AG09319 (cell line): ENCODE measurements around the gene ARFGAP3.

Source experiments
- DNase-seq: peaks from one replicate; pipeline ENCODE4 v3.0.0-alpha.2; 2010; ENCODE audit warnings: low read depth; ENCODE audit errors: extremely low read depth
- CTCF ChIP-seq: IDR thresholded peaks from 2 replicates; pipeline ENCODE4 v1.5.1; 2011; ENCODE audit warnings: low read depth, mild to moderate bottlenecking, inconsistent platforms, low read length, moderate library complexity

ARFGAP3 gene

GRCh38 chr22:42883121-42883520, 26.0 kb upstream of the ARFGAP3 start:
- DNase-seq, result no peak
- no peak for TF ChIP-seq CTCF

DNA sequence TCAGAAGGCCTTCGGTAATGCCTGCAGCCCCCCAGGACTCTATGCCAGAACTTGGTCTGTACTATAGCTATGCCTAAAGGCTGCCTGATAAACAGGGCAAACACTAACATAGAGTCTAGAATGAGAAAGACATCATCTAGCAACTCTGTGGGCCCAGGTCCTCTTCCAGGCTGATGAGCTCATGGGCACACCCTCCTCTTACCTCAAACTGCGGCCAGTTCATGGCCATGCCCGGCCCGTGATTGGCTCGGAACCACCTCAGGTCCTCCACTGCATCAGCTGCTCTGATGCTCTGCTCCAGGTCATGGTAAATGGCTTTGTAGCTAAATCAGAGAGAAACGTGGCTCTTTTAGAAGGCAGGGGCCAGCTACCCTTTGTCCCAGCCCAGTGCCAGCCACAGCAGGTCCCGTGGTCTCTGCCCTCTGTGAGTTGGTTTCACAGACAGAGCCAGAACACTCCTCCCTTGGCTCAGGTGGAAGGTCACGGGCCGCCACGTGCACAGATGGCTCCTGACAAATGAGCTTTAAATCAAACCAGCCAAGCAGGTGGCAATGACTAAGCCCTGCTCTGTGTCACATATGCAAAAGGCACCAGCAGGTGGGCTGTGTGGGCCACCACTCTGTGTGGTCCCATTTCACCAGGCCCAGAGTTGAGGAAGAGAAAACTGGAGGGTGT, 25.0 kb upstream of the ARFGAP3 start:
- DNase-seq, result no peak
- TF ChIP-seq CTCF, result no peak

DNA sequence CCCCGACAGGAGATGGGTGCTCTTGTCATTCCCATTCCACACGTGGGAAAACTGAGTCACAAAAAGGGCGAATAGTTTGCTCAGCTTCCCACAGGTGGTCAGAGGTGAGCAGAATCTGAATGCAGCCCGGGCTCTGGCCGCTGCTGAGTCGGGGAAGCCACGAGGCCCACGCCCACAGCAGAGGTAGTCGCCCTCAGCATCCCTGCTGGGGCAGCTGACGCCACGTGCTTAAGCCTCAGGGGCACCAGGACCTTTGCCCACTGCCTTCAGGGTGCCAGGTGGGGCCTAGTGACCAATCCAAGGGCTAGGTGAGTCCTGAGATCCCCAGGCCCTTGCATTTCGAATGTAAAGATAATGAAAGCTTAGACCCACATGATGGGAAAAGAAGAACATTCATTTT, 24.2 kb upstream of the ARFGAP3 start:
- no peak for DNase-seq
- no peak for TF ChIP-seq CTCF

DNA sequence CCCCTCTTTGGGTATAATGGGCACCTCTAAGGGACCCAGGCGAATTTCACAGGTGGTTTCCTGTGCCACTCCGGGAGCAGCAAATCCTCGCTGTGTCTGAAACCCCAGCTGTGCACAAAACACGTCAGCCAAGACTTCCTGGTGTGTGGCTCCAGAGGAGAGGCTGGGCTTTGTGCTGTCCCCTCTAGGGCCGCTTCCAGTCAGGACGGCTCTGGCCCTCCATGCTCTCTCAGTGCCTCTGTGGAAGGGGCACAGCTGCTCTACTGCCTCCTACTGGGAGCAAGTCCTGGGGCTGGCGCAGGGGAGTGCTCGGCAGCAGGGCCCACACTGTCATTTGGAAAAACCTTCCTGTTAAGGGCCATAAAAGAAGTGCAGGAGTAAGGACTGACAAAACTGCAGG, 23.7 kb upstream of the ARFGAP3 start:
- peak; percentile 14 for TF ChIP-seq CTCF
- DNase-seq, result no peak

GRCh38 chr22:42879371-42880021, 22.4 kb upstream of the ARFGAP3 start:
- DNase-seq, result no peak
- TF ChIP-seq CTCF, result no peak

DNA sequence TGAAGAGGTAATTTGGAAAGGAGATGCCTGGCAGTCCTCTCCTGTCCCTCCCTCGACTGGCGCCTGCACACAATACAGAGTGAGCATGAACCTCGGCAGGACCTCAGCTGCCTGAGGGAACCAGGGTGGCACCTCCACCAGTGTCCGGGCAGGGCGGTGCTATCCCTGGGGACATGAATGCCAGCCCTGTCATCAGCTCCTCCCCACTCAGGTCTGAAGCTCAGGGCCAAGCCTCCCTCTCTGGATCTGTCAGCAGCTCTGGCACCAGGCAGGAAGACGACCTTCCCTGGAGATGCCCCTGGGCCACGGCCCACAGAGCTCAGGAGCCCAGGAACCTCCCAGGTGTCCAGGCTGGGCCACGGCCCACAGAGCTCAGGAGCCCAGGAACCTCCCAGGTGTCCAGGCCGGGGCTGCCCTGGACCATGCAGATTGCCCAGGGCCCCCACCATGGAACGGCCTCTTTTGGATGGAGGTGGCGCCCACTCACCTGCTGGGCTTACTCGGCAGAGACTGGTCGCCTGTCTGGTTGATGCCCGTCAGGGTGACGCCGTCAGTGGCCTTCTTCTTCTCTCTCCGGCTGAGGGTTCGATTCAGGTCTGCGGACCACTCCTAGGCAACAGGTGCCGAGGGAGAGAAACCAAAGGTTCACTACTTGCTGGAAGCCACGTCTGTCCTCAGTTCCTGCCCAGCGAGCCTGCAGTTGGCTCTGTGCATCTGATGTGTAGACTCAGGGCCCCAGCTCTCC, 21.7 kb upstream of the ARFGAP3 start:
- no peak for DNase-seq
- no peak for TF ChIP-seq CTCF

DNA sequence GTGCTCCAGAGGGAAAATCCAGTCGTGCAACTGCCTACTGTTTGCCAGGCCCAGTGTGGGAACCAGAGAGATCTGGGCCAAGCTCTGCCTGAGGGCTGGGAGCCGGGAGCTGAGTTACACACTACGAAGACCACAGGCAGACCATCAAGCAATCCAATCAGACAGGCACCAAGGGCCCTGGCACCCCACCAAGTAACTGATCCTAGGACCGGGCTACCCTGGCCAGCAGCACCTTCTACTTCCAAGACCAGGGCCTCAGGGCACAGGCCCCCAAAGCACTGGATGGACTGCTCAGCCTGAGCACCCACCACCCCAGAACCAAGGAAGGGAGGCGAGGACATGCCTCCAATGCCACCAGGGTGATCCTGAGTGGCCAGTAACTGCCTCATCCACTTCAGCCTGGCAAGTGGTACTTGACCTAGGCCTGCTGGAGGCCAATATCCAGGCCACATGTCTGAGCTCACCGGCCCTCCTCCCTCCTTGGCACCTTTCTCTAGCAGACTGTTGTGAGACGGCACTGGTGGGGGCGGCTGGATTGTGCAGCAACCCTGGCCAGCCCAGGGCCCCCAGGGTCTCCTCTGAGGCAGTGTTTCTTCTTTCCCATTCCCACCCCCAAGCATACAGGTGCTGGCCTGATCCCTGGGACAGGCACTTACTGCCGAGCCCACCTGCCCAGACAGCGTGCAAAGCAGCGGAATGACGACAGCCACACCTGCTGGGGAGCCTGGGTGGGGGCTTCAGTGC, 20.7 kb upstream of the ARFGAP3 start:
- no peak for TF ChIP-seq CTCF
- no peak for DNase-seq
